H9 (cell line): Measurements from ENCODE around the gene DICER1. TPM values are rescaled to one million over a fixed set of nuclear protein-coding genes. Genes with fewer than 3 reads are reported as not detected.

Source experiments
- DNase-seq: peaks from one replicate; pipeline ENCODE4 v3.0.0-alpha.2; 2017
- H2AFZ ChIP-seq: one replicate; pipeline ENCODE4 v1.6.1; 2013; ENCODE audit warnings: mild to moderate bottlenecking, low read length, control low read depth, moderate library complexity
- H2AK5ac ChIP-seq: 2 replicates; pipeline ENCODE4 v1.6.1; 2013; ENCODE audit warnings: low read length, control low read depth, mixed read lengths; ENCODE audit not compliant: insufficient read length
- H2BK120ac ChIP-seq: one replicate; pipeline ENCODE4 v1.6.1; 2013; ENCODE audit warnings: low read depth, mild to moderate bottlenecking, low read length, control low read depth, inconsistent platforms; ENCODE audit not compliant: poor library complexity, severe bottlenecking
- H2BK12ac ChIP-seq: 2 replicates; pipeline ENCODE4 v1.6.1; 2013; ENCODE audit warnings: low read length, control low read depth, mixed read lengths, low read depth; ENCODE audit not compliant: insufficient read length
- H2BK15ac ChIP-seq: 2 replicates; pipeline ENCODE4 v1.6.1; 2013; ENCODE audit warnings: low read depth, low read length, control low read depth
- H2BK20ac ChIP-seq: one replicate; pipeline ENCODE4 v1.6.1; 2013; ENCODE audit warnings: low read depth, mild to moderate bottlenecking, low read length, control low read depth, inconsistent platforms; ENCODE audit not compliant: poor library complexity, severe bottlenecking
- H2BK5ac ChIP-seq: 2 replicates; pipeline ENCODE4 v1.6.1; 2013; ENCODE audit warnings: low read length, control low read depth, mixed read lengths; ENCODE audit not compliant: insufficient read length
- H3K14ac ChIP-seq: 2 replicates; pipeline ENCODE4 v1.6.1; 2013; ENCODE audit warnings: low read length, control low read depth; ENCODE audit not compliant: insufficient read depth
- H3K18ac ChIP-seq: 2 replicates; pipeline ENCODE4 v1.6.1; 2013; ENCODE audit warnings: low read depth, mild to moderate bottlenecking, mixed read lengths, low read length, control low read depth; ENCODE audit not compliant: insufficient read length
- H3K23ac ChIP-seq: 2 replicates; pipeline ENCODE4 v1.6.1; 2013; ENCODE audit warnings: low read length, control low read depth, mixed read lengths, low read depth; ENCODE audit not compliant: insufficient read length
- H3K23me2 ChIP-seq: 2 replicates; pipeline ENCODE4 v1.6.1; 2013; ENCODE audit warnings: low read depth, mild to moderate bottlenecking, mixed read lengths, low read length, control low read depth; ENCODE audit not compliant: insufficient read length, poor library complexity, severe bottlenecking
- H3K27ac ChIP-seq: 2 replicates; pipeline ENCODE4 v1.5.1; 2013; ENCODE audit warnings: low read length, control low read depth, mixed read lengths, low read depth; ENCODE audit not compliant: insufficient read length
- H3K27me3 ChIP-seq: 2 replicates; pipeline ENCODE4 v1.6.1; 2013; ENCODE audit warnings: low read length, control low read depth, inconsistent platforms; ENCODE audit not compliant: insufficient read depth
- H3K4ac ChIP-seq: 2 replicates; pipeline ENCODE4 v1.6.1; 2013; ENCODE audit warnings: low read depth, mild to moderate bottlenecking, control low read depth, inconsistent platforms, low read length, moderate library complexity
- H3K4me1 ChIP-seq: 2 replicates; pipeline ENCODE4 v1.6.1; 2013; ENCODE audit warnings: low read length, control low read depth, inconsistent platforms; ENCODE audit not compliant: insufficient read depth
- H3K4me2 ChIP-seq: 2 replicates; pipeline ENCODE4 v1.6.1; 2013; ENCODE audit warnings: low read length, control low read depth, mixed read lengths; ENCODE audit not compliant: insufficient read length, insufficient read depth
- H3K56ac ChIP-seq: 2 replicates; pipeline ENCODE4 v1.6.1; 2013; ENCODE audit warnings: low read depth, mild to moderate bottlenecking, mixed read lengths, low read length, control low read depth; ENCODE audit not compliant: insufficient read length
- H3K79me1 ChIP-seq: 2 replicates; pipeline ENCODE4 v1.6.1; 2013; ENCODE audit warnings: low read depth, mild to moderate bottlenecking, moderate library complexity, low read length, control low read depth, inconsistent platforms; ENCODE audit not compliant: insufficient read depth, poor library complexity, severe bottlenecking
- H3K79me2 ChIP-seq: 2 replicates; pipeline ENCODE4 v1.6.1; 2013; ENCODE audit warnings: low read length, control low read depth, inconsistent platforms; ENCODE audit not compliant: insufficient read depth
- H3K9ac ChIP-seq: 2 replicates; pipeline ENCODE4 v1.6.1; 2013; ENCODE audit warnings: low read length, control low read depth, mixed read lengths; ENCODE audit not compliant: insufficient read length; ENCODE audit errors: extremely low read depth
- H3K9me3 ChIP-seq: one replicate; pipeline ENCODE4 v1.6.1; 2013; ENCODE audit warnings: low read depth, low read length, inconsistent platforms; ENCODE audit not compliant: control insufficient read depth
- H3T11ph ChIP-seq: one replicate; pipeline ENCODE4 v1.6.1; 2013; ENCODE audit warnings: mild to moderate bottlenecking, low read length, control low read depth, inconsistent platforms
- H4K20me1 ChIP-seq: one replicate; pipeline ENCODE4 v1.6.1; 2013; ENCODE audit not compliant: control insufficient read depth, insufficient read length, insufficient read depth
- H4K5ac ChIP-seq: 2 replicates; pipeline ENCODE4 v1.6.1; 2013; ENCODE audit warnings: low read depth, mild to moderate bottlenecking, mixed read lengths, low read length, control low read depth; ENCODE audit not compliant: insufficient read length
- H4K8ac ChIP-seq: replicated peaks from 2 replicates; pipeline ENCODE4 v1.6.1; 2013; ENCODE audit warnings: low read length, control low read depth, mixed read lengths, low read depth; ENCODE audit not compliant: insufficient read length
- H4K91ac ChIP-seq: 2 replicates; pipeline ENCODE4 v1.6.1; 2013; ENCODE audit warnings: low read depth, mild to moderate bottlenecking, moderate library complexity, mixed read lengths, low read length, control low read depth; ENCODE audit not compliant: insufficient read length
- H3K27ac Mint-ChIP-seq, 3 experiments: 2 replicates in 2 of 3; 3 replicates in 1 of 3; pipeline ENCODE4 v1.8.0; 2020 to 2021; ENCODE audit warnings: mixed read lengths in 3 of 3, mild to moderate bottlenecking in 1 of 3, moderate library complexity in 1 of 3
- H3K27me3 Mint-ChIP-seq: 2 replicates; pipeline ENCODE4 v1.8.0; 2021; ENCODE audit warnings: low read depth, mild to moderate bottlenecking, moderate library complexity, mixed read lengths
- H3K36me3 Mint-ChIP-seq, 3 experiments: 2 replicates in 2 of 3; 3 replicates in 1 of 3; pipeline ENCODE4 v1.8.0; 2020 to 2021; ENCODE audit warnings: low read depth in 3 of 3, mixed read lengths in 3 of 3; ENCODE audit not compliant: insufficient read depth in 1 of 3
- H3K4me1 Mint-ChIP-seq, 2 experiments: 2 replicates each; pipeline ENCODE4 v1.8.0; 2020; ENCODE audit warnings: mixed read lengths in 2 of 2
- H3K4me3 Mint-ChIP-seq, 2 experiments: 2 replicates in 1 of 2; 3 replicates in 1 of 2; pipeline ENCODE4 v1.8.0; 2020 to 2021; ENCODE audit warnings: mild to moderate bottlenecking in 2 of 2, mixed read lengths in 2 of 2, moderate library complexity in 1 of 2
- H3K9me3 Mint-ChIP-seq, 2 experiments: 2 replicates in 1 of 2; 3 replicates in 1 of 2; pipeline ENCODE4 v1.8.0; 2020; ENCODE audit warnings: mild to moderate bottlenecking in 2 of 2, mixed read lengths in 2 of 2, moderate library complexity in 1 of 2
- WGBS: extraction: QIAGEN DNeasy Blood & Tissue Kit; methylation state at CpG from one replicate; pipeline ENCODE4 v1.1.7; 2013; ENCODE audit warnings: missing lambda C conversion rate, low lambda C conversion rate, mixed read lengths; ENCODE audit not compliant: insufficient read length; ENCODE audit errors: extremely low coverage; 5-methylcytosine and 5-hydroxymethylcytosine counted together
- total RNA-seq: library from RNA; stranded (reverse); gene quantifications from 2 replicates; pipeline ENCODE4 v1.2.1, GENCODE V29; 2021
- TF ChIP-seq, protein P1 (sequence below): fragments of 200-600 bp; sonication (generic); conservative IDR thresholded peaks from 3 replicates; pipeline ENCODE4 v1.8.0; 2021; ENCODE audit warnings: antibody characterized with exemption, mild to moderate bottlenecking

Gene DICER1
- total RNA-seq, 1 experiment from 2014 or later = 57.0 TPM

DNA sequence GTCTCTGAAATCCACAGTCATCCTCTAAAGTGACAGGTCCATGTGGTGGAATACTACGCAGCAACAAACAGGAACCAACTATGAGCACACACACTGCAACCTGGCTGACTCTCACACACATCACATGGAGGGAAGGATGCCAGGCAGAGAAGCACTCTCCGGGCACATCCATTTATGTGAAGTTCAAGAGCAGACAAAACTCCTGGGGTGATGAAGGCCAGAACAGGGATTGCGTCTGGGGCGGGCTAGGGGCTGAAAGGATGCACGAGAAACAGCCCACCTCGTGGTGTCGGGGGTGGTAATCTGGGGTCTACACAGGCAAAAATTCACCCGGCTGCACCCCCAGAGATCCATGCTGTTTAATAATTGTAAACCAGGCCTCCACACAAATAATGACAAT, 100.2 kb downstream of the DICER1 start:
- no peaks in the 10 kb centered on the region for H3K9me3 Mint-ChIP-seq
- Histone ChIP-seq H3K14ac (no peak overlapping the region), H3K9ac (no peak overlapping the region), H3K79me1 (no peaks in the 10 kb centered on the region), H2AFZ (no peak overlapping the region), H2BK15ac (no peak overlapping the region), H2BK5ac (no peak overlapping the region), H4K20me1 (no peaks in the 10 kb centered on the region), H3K23me2 (no peaks in the 10 kb centered on the region), H3K27me3 (no peaks in the 10 kb centered on the region), H2AK5ac (no peak overlapping the region), H2BK120ac (no peak overlapping the region), H3K4me1 (no peaks in the 10 kb centered on the region), H3K18ac (no peak overlapping the region), H4K5ac (no peak overlapping the region), H3K27ac (no peak overlapping the region), H2BK12ac (no peak overlapping the region), H4K91ac (no peak overlapping the region), H3K79me2 (no peaks in the 10 kb centered on the region), H3K4ac (no peak overlapping the region), H3K9me3 (no peaks in the 10 kb centered on the region), H2BK20ac (no peak overlapping the region), H3T11ph (no peak overlapping the region), H3K4me2 (no peak overlapping the region), H3K56ac (no peak overlapping the region), H4K8ac (no peak overlapping the region), H3K23ac (no peak overlapping the region)
- H3K4me3 Mint-ChIP-seq = no peak overlapping the region
- TF ChIP-seq, protein P1, sequence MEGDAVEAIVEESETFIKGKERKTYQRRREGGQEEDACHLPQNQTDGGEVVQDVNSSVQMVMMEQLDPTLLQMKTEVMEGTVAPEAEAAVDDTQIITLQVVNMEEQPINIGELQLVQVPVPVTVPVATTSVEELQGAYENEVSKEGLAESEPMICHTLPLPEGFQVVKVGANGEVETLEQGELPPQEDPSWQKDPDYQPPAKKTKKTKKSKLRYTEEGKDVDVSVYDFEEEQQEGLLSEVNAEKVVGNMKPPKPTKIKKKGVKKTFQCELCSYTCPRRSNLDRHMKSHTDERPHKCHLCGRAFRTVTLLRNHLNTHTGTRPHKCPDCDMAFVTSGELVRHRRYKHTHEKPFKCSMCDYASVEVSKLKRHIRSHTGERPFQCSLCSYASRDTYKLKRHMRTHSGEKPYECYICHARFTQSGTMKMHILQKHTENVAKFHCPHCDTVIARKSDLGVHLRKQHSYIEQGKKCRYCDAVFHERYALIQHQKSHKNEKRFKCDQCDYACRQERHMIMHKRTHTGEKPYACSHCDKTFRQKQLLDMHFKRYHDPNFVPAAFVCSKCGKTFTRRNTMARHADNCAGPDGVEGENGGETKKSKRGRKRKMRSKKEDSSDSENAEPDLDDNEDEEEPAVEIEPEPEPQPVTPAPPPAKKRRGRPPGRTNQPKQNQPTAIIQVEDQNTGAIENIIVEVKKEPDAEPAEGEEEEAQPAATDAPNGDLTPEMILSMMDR = no peak
- no CpG with 5 or more reads among the region's 8 CpGs for whole genome bisulfite sequencing
- peaks cover 1% of the 10 kb centered on the region for H3K27me3 Mint-ChIP-seq
- peaks cover 0 to 17% of the 10 kb centered on the region in 2 experiments; a peak in 3 of 4 replicates for H3K4me1 Mint-ChIP-seq
- no peaks in the 10 kb centered on the region for H3K36me3 Mint-ChIP-seq
- no peak for DNase-seq
- no peak overlapping the region for H3K27ac Mint-ChIP-seq
